ENCODE results near the gene QPRT. TPM values are rescaled to one million over a fixed set of nuclear protein-coding genes. Genes with fewer than 3 reads are reported as not detected.

QPRT gene
- total RNA-seq, 4 donors from 2014 or later = 1.5 to 13.8 (median 2.4) TPM

GRCh38 chr16:29662000-29662728, 16.8 kb upstream of the QPRT start:
- TF ChIP-seq, protein P1, sequence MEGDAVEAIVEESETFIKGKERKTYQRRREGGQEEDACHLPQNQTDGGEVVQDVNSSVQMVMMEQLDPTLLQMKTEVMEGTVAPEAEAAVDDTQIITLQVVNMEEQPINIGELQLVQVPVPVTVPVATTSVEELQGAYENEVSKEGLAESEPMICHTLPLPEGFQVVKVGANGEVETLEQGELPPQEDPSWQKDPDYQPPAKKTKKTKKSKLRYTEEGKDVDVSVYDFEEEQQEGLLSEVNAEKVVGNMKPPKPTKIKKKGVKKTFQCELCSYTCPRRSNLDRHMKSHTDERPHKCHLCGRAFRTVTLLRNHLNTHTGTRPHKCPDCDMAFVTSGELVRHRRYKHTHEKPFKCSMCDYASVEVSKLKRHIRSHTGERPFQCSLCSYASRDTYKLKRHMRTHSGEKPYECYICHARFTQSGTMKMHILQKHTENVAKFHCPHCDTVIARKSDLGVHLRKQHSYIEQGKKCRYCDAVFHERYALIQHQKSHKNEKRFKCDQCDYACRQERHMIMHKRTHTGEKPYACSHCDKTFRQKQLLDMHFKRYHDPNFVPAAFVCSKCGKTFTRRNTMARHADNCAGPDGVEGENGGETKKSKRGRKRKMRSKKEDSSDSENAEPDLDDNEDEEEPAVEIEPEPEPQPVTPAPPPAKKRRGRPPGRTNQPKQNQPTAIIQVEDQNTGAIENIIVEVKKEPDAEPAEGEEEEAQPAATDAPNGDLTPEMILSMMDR (IDR thresholded peaks at IDR 0.05; ENCODE audit: low read depth) = no peak

GRCh38 chr16:29662729-29663015, 16.3 kb upstream of the QPRT start:
- TF ChIP-seq, protein P1 (IDR thresholded peaks at IDR 0.05; ENCODE audit: low read depth) = no peak

- TF ChIP-seq, protein P1 (IDR thresholded peaks at IDR 0.05; ENCODE audit: low read depth) = no peak
Measured at GRCh38 chr16:29663016-29663806, 15.8 kb upstream of the QPRT start, which contains the start of gene SPN. Gene SPN (plus strand): TSS chr16:29663247. CDS start chr16:29663729, 482 bp downstream.

DNA sequence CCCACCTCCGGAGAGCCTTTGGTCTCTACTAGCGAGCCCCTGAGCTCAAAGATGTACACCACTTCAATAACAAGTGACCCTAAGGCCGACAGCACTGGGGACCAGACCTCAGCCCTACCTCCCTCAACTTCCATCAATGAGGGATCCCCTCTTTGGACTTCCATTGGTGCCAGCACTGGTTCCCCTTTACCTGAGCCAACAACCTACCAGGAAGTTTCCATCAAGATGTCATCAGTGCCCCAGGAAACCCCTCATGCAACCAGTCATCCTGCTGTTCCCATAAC, 15.2 kb upstream of the QPRT start:
- TF ChIP-seq, protein P1 (IDR thresholded peaks at IDR 0.05; ENCODE audit: low read depth) = no peak

GRCh38 chr16:29664091-29664921, 14.7 kb upstream of the QPRT start:
- TF ChIP-seq, protein P1 (IDR thresholded peaks at IDR 0.05; ENCODE audit: low read depth) = no peak

DNA sequence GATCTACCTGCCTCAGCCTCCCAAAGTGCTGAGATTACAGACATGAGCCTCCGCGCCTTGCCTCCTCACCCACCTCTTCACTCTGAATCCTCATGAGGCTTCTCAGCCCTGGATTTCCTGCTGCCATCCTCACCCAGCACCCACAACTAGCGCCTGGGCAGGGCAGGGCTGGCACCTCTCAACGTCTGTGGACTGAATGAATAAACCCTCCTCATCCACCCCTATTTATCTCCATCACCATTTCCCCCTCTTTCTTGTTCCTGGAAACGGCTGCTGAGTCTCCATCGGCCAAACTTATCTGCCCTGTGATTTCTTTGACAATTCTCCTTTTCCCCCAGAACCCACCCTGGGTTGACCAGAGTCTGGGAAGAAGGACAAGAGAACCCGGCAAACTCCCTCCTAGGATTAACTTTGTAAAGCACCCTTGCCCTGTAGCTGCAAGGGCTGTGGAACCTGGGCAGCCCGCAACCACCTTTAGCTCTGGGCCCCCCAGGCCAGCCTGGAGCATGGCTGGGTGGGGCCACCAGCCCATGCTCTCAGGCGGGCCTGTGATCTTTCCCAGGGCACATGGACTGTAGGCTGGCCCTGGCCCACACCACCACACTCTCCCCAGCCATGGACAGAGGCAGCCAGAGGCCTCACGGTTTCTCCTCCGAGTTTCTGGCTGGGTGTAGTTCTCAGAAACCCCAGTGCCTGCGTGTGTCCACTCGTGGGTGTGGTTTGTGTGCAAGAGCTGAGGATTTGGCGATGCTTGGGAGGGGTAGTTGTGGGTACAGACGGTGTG, 13.5 kb upstream of the QPRT start:
- TF ChIP-seq, protein P1 (IDR thresholded peaks at IDR 0.05; ENCODE audit: low read depth) = no peak
